ENCODE measurements around the gene FIZ1. TPM values are rescaled to one million over a fixed set of nuclear protein-coding genes. Genes with fewer than 3 reads are reported as not detected.
"Not testable (repeated sequence)": the region's sequence is repeated elsewhere in the genome, so short reads cannot be mapped to it uniquely, and the experiment has no call there.

FIZ1 gene
- total RNA-seq, 2 experiments from 2014 or later = 13.8 to 13.9 TPM

DNA sequence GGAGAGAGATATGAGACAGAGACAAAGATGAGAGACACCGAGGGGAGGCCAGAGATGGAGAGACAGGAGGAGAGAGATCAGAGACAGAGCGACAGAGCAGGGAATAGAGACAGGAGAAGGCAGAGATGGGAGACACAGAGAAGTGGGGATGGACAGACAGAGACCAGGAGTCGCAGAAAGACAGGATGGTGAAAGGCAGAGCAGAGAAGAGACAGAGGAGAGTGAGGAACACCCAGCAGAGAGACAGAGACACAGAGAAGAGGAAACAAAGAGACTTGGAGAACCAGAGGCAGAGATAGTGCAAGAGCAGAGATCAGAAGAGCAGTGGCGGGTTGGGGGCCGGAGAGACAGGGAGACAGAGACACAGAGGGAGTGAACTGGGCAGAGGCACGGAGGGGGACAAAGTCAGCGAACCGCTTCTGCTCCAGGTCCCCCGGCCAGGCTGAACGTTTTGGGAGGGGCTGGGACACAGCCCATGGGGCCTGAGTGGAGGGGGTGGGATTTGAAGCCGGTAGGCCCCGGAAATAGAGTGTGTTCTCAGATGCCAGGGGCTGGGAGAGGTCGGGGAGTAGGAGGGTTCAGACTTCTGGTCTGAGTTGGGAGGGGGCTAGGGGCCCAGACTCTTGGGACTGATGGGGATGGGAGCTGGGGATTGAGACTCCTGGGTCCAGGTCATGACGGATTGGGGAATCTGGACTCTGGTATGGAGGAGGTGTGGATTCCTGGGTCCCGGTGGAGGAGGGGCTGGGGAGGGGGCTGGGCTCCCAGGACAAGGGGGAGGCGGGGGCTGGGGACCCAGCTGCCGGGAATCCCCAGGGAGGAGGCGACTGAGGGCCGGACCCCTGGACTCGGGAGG lies 19.3 kb downstream of the FIZ1 start:
- Mint-ChIP-seq H3K27me3 (no peaks in the 10 kb centered on the region), H3K27ac (peak overlapping the region; percentile 70), H3K4me1 (ENCODE audit: low read depth) (peaks cover 18% of the 10 kb centered on the region), H3K9me3 (no peaks in the 10 kb centered on the region), H3K4me3 (peak overlapping the region; percentile 76), H3K36me3 (peaks cover 15% of the 10 kb centered on the region)
- no peak for DNase-seq
- intact Hi-C loops (cut with micrococcal nuclease) = loop anchor here (1.0 kb wide), 1 partner anchor 44 kb away; the partner anchor contains the start of gene ZNF784
- POLR2A ChIA-PET = interaction anchor here (0.8 kb wide), 1 partner anchor 20 kb away, joined by 5 read pairs; the partner anchor contains the start of genes FIZ1 and ZNF524
- CTCF ChIA-PET = interaction anchor here (2.4 to 3.3 kb wide), 3 partner anchors 26 to 76 kb away, joined by 7 to 15 read pairs (median 10); partner anchors contain the start of gene ZNF865

DNA sequence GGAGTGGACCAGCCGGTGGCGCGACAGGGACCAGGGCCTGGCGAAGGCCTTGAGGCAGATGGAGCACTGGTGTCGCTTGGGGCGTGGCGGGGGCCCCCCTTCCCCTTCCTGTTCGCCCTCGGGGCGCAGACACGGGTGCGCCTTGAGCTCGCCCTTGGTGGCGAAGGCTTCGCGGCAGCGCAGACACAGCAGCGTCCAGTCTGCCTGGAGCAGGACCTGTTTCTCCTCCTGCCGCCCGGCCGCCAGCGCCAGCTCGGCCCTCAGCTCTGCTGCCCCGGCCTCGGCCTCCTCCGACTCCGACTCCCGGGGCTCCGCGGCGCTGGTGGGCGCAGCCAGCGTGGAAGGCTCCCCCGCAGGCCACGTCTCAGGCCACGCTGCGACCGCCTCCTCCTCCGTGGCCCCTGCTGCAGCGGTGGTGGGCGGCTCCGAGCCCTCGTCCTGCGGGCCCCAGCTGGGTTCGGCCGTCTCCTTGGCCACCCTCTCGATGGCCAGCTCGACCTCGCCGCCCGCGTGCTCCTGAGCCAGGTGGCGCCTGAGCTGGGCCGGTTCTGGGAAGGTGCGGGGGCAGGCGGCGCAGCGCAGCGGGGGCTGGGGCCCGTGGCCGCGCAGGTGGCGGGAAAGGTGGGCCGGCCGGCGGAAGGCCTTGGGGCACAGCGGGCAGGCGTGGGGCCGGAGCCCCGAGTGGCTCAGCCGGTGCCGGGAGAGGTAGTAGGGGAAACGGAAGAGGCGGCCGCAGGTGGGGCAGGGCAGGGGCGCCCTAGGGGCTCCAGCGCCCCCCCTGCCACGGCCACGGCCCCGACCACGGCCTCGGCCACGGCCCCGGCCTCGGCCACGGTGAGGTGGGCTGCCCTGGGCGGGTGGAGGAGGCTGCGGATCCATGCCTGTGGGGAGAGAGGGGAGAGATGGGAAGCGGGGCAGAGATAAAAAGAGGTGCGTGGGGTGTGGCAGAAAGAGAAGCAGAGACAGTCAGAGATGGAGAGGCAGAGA lies 20.3 kb downstream of the FIZ1 start:
- Mint-ChIP-seq H3K9me3 (no peaks in the 10 kb centered on the region), H3K4me3 (peak overlapping the region; percentile 76), H3K27ac (peak overlapping the region; percentile 70), H3K36me3 (peaks cover 15% of the 10 kb centered on the region), H3K4me1 (ENCODE audit: low read depth) (peaks cover 18% of the 10 kb centered on the region), H3K27me3 (no peaks in the 10 kb centered on the region)
- ChIA-PET CTCF (interaction anchor here (0.7 kb wide), 1 partner anchor 52 kb away, joined by 3 read pairs; no protein-coding TSS in a partner anchor), POLR2A (no interaction called here)
- no peak for DNase-seq
- intact Hi-C loops (cut with micrococcal nuclease) = no loop called here

DNA sequence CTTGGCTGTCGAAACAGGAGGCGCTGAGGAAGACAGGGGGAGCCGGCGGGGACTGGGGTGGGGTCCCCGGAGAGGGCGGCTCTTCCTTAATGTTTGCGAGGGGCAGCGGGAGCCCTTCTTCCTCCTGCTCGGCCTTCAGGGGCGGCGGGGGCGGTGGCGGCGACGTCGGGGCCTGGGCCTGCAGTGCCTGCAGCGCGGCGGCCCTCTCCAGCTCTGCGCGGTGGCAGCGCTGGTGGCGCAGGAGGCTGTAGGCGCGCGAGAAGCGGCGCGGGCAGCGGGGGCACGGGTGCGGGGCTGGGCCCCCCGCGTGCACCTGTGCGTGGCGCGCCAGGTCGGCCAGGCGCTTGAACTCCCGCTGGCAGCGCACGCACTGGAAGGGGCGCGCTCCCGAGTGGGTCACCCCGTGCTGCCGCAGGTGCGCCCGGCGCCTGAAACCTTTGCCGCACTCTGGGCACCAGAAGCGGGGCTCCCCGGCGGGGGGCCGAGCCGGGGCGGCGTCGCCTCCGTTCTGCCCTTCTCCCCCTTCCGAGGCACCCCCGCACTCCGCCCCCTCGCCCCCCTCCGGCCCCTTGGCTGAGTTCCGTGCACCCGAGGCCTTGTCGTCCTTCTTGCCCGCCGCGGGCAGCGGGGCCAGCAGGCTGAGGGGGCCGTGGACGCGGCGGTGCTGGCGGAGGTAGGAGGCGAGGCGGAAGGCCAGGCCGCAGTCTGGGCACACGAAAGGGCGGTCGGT lies 21.1 kb downstream of the FIZ1 start:
- intact Hi-C loops (cut with micrococcal nuclease) = no loop called here
- Mint-ChIP-seq H3K27ac (no peak overlapping the region), H3K4me3 (no peak overlapping the region), H3K36me3 (peaks cover 15% of the 10 kb centered on the region), H3K9me3 (no peaks in the 10 kb centered on the region), H3K27me3 (no peaks in the 10 kb centered on the region), H3K4me1 (ENCODE audit: low read depth) (peaks cover 18% of the 10 kb centered on the region)
- ChIA-PET CTCF (interaction anchor here (0.7 kb wide), 1 partner anchor 53 kb away, joined by 3 read pairs; no protein-coding TSS in a partner anchor), POLR2A (no interaction called here)
- no peak for DNase-seq

DNA sequence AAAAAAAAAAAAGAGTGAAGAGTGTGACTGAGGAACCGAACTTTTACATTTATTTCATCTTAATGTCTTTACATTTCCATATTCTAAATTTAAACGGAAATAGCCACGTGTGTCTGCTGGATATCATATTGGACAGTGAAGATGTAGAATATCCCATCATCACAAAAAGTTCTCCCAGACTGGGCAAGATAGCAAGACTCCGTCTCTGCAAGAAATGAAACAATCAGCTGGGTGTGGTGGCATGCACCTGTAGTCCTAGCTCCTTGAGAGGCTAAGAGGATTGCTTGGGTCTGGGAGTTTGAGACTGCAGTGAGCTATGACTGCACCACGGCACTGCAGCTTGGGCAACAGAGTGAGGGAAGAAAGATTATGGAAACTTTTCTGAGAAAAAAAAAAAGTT lies 22.6 kb downstream of the FIZ1 start:
- CTCF ChIA-PET = interaction anchor here (1.0 kb wide), 1 partner anchor 55 kb away, joined by 3 read pairs; no protein-coding TSS in a partner anchor

DNA sequence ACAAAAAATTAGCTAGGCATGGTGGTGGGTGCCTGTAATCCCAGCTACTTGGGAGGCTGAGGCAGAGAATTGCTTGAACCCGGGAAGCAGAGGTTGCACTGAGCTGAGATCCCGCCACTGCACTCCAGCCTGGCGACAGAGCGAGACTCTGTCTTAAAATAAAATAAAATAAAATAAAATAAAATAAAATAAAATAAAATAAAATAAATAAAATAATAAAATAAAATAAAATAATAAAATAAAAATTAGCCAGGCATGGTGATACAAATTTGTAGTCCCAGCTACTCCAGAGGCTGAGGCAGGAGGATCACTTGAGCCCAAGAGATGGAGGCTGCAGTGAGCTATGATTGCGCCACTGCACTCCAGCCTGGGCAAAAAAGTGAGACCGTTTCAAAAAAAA lies 25.4 kb downstream of the FIZ1 start:
- H3K36me3 Mint-ChIP-seq = peaks cover 12% of the 10 kb centered on the region
- intact Hi-C loops (cut with micrococcal nuclease); H3K9me3 Mint-ChIP-seq; POLR2A ChIA-PET; H3K4me3 Mint-ChIP-seq; H3K27ac Mint-ChIP-seq; H3K4me1 Mint-ChIP-seq (ENCODE audit: low read depth); H3K27me3 Mint-ChIP-seq; DNase-seq: not testable (repeated sequence)
- CTCF ChIA-PET = interaction anchor here (1.5 kb wide), 1 partner anchor 23 kb away, joined by 3 read pairs; no protein-coding TSS in a partner anchor

More for the DNA sequence above, 22.6 kb downstream of the FIZ1 start:
- H3K4me3 Mint-ChIP-seq = no peak overlapping the region
- H3K9me3 Mint-ChIP-seq = no peaks in the 10 kb centered on the region
- no peak for DNase-seq
- intact Hi-C loops (cut with micrococcal nuclease) = no loop called here
- H3K36me3 Mint-ChIP-seq = peaks cover 15% of the 10 kb centered on the region
- POLR2A ChIA-PET = no interaction called here
- H3K27me3 Mint-ChIP-seq = no peaks in the 10 kb centered on the region
- no peak overlapping the region for H3K27ac Mint-ChIP-seq
- peaks cover 13% of the 10 kb centered on the region for H3K4me1 Mint-ChIP-seq (ENCODE audit: low read depth)

DNA sequence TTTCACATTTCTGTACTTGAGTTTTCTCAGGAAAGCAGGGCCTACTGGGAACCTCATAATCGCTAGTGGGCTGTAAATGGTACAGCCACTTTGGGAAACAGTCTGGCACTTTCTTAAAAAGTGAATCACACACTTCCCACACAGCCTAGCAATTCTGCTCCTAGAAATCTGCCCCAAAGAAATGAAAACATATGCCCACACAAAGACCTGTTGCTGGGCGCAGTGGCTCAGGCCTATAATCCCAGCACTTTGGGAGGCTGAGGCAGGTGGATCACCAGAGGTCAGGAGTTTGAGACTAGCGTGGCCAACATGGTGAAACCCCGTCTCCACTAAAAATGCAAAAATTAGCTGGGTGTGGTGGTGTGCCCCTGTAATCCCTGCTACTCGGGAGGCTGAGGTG lies 29.8 kb downstream of the FIZ1 start:
- DNase-seq; H3K4me1 Mint-ChIP-seq (ENCODE audit: low read depth); H3K9me3 Mint-ChIP-seq; POLR2A ChIA-PET; H3K27ac Mint-ChIP-seq; H3K27me3 Mint-ChIP-seq; intact Hi-C loops (cut with micrococcal nuclease); H3K36me3 Mint-ChIP-seq; H3K4me3 Mint-ChIP-seq: not testable (repeated sequence)
- CTCF ChIA-PET = interaction anchor here (0.7 kb wide), 1 partner anchor 261 kb away, joined by 4 read pairs; no protein-coding TSS in a partner anchor

DNA sequence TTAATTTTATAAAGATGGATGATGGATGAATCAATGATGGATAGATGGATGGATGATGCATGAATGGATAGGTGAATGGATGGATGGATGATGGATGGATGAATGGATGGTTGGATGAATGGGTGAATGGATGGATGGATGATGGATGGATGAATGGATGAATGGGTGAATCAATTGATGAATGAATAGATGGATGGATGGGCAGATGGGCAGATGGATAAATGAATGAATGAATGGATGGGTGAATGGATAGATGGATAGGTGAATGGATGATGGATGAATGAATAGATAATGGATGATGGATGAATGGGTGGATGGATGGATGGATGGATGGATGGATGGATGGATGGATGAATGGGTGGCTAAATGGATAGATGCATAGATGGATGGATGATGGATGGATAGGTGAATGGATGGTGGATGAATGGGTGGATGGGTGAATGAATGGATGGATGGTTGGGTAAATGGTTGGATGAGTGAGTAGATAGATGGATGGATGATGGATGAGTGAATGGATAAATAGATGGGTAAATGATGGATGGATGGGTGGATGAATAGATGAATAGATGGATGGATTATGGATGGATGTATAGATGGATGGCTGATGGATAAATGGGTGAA lies 31.5 kb downstream of the FIZ1 start:
- DNase-seq = no peak
- intact Hi-C loops (cut with micrococcal nuclease) = no loop called here
- no peaks in the 10 kb centered on the region for H3K9me3 Mint-ChIP-seq
- no peak overlapping the region for H3K27ac Mint-ChIP-seq
- no peaks in the 10 kb centered on the region for H3K36me3 Mint-ChIP-seq
- H3K4me3 Mint-ChIP-seq = no peak overlapping the region
- no peaks in the 10 kb centered on the region for H3K27me3 Mint-ChIP-seq
- POLR2A ChIA-PET = no interaction called here
- CTCF ChIA-PET = no interaction called here
- H3K4me1 Mint-ChIP-seq (ENCODE audit: low read depth) = no peaks in the 10 kb centered on the region

DNA sequence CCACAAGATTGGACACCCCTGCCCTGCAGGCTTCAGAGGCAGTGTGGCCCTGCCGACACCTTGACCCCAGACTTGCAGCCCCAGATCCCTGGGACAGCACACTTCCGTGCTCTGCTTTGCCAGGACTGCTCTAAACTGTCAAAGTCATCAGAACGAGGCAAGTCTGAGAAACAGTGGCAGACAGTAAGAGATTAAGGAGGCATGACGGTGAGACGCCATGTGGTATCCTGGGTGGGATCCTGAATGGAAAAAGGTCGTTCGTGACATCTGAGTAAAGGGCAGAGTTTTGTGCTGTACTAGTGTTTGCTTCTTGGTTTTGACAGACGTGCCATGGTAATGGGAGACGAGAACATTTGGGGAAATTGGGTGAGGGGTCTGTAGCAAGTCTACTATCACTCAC lies 32.5 kb downstream of the FIZ1 start:
- no peak overlapping the region for H3K27ac Mint-ChIP-seq
- ChIA-PET POLR2A (no interaction called here), CTCF (no interaction called here)
- no peaks in the 10 kb centered on the region for H3K4me1 Mint-ChIP-seq (ENCODE audit: low read depth)
- no peaks in the 10 kb centered on the region for H3K36me3 Mint-ChIP-seq
- no peak overlapping the region for H3K4me3 Mint-ChIP-seq
- H3K9me3 Mint-ChIP-seq = no peaks in the 10 kb centered on the region
- intact Hi-C loops (cut with micrococcal nuclease) = no loop called here
- no peaks in the 10 kb centered on the region for H3K27me3 Mint-ChIP-seq
- no peak for DNase-seq

DNA sequence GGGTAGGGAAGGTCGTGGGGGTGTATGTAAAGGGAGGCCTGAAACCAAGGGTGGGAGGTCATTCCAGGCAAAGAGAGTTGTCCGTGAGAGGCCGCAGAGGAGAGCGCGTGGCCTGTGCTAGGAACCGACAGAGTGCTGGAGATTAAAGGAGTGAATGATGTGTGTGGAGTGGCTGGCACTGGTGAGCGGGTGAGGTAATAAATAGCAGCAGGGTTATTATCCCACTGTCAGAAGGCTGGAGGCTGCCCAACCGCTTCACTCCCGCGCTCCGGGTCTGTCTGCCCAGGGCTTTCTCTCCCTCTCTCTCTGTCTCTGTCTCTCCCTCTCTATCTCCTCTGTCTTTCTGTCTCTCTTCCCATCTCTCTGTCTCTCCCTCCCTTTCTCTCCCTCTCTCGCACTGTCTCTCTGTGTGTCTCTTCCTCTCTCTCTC lies 36.0 kb downstream of the FIZ1 start:
- intact Hi-C loops (cut with micrococcal nuclease) = no loop called here
- Mint-ChIP-seq H3K4me3 (no peak overlapping the region), H3K27me3 (peaks cover 2% of the 10 kb centered on the region), H3K27ac (no peak overlapping the region), H3K4me1 (ENCODE audit: low read depth) (no peaks in the 10 kb centered on the region), H3K36me3 (no peaks in the 10 kb centered on the region), H3K9me3 (peaks cover 2% of the 10 kb centered on the region)
- ChIA-PET POLR2A (no interaction called here), CTCF (no interaction called here)
- no peak for DNase-seq

DNA sequence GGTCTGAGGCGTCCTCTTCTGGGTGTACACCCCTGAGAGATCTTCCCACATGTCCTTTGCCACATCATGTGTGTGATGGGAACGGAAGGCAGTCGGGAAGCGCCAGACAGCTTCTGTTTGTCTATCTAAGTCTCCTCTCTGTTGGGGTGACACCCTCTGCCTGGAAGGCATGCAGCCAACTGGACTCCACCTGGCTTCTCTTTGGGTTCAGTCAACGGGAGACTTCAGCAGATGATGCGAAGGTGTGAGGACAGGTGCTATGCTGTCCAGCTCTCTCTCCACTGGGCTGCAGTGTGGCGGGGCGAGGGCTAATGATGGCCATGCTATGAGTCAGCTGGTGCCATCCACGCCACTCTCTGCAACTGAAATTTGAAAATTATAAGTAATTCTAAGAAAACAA lies 39.6 kb downstream of the FIZ1 start:
- Mint-ChIP-seq H3K36me3 (no peaks in the 10 kb centered on the region), H3K27me3 (peaks cover 2% of the 10 kb centered on the region), H3K4me3 (no peak overlapping the region), H3K27ac (no peak overlapping the region), H3K9me3 (peaks cover 2% of the 10 kb centered on the region), H3K4me1 (ENCODE audit: low read depth) (no peaks in the 10 kb centered on the region)
- POLR2A ChIA-PET = no interaction called here
- CTCF ChIA-PET = no interaction called here
- intact Hi-C loops (cut with micrococcal nuclease) = no loop called here
- no peak for DNase-seq

DNA sequence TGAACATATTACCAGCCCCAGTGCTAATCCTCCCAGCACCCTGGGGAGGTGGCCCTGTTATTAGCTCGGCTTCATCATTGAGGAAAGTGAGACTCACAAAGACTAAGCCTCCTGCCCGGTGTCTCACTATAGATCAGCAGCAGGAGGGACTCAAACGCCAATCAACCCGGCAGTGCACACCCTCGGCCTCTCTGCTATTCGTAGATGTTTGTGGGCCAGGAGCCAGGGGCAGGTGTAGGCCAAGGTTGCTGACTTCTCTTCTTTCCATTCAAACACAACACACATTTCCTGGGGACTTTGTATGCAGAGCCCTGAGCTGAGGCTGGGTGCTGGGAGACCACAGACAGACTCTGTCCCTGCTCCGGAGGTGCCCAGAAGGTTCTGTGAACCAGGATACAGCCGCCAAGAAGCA lies 44.6 kb downstream of the FIZ1 start:
- no peaks in the 10 kb centered on the region for H3K4me1 Mint-ChIP-seq (ENCODE audit: low read depth)
- no peaks in the 10 kb centered on the region for H3K9me3 Mint-ChIP-seq
- no peaks in the 10 kb centered on the region for H3K36me3 Mint-ChIP-seq
- H3K27ac Mint-ChIP-seq = no peak overlapping the region
- intact Hi-C loops (cut with micrococcal nuclease) = no loop called here
- ChIA-PET CTCF (no interaction called here), POLR2A (no interaction called here)
- no peak for DNase-seq
- H3K27me3 Mint-ChIP-seq = peaks cover 2% of the 10 kb centered on the region
- no peak overlapping the region for H3K4me3 Mint-ChIP-seq

Data from activated CD4-positive, alpha-beta memory T cell treated with anti-CD3 and anti-CD28 coated beads for 36 hours (primary cell).